Fibroblast of skin of left biceps (primary cell): ENCODE data around the gene PDCD1.

ENCODE experiments used
- DNase-seq, 2 experiments: peaks; one replicate each; pipeline ENCODE4 v3.0.0-alpha.2; 2013; ENCODE audit warnings: low read depth in 2 of 2

The PDCD1 gene

GRCh38 chr2:241865957-241866789 is 7.5 kb upstream of the PDCD1 start:
- DNase-seq, result no peak

GRCh38 chr2:241865416-241865956 is 6.8 kb upstream of the PDCD1 start:
- DNase-seq, result no peak

- DNase-seq, result no peak
These were observed 6.1 kb upstream of the PDCD1 start for GRCh38 chr2:241864850-241865213.

GRCh38 chr2:241864168-241864849 is 5.6 kb upstream of the PDCD1 start:
- no peak for DNase-seq

- no peak for DNase-seq
These were observed 4.9 kb upstream of the PDCD1 start for GRCh38 chr2:241863536-241863954.

- no peak for DNase-seq
These were observed 4.3 kb upstream of the PDCD1 start for GRCh38 chr2:241862775-241863535.

GRCh38 chr2:241862093-241862492 is 3.4 kb upstream of the PDCD1 start:
- DNase-seq, result no peak

- no peak for DNase-seq
These were observed 2.6 kb upstream of the PDCD1 start for GRCh38 chr2:241861264-241861663.

GRCh38 chr2:241860184-241861078 is 1.7 kb upstream of the PDCD1 start:
- DNase-seq, result no peak

GRCh38 chr2:241859436-241860183 is 916 bp upstream of the PDCD1 start:
- DNase-seq, result no peak

GRCh38 chr2:241859017-241859435 is 332 bp upstream of the PDCD1 start:
- no peak for DNase-seq

GRCh38 chr2:241857572-241858121 is 1.0 kb downstream of the PDCD1 start:
- DNase-seq, result no peak

GRCh38 chr2:241857041-241857541 is 1.6 kb downstream of the PDCD1 start:
- no peak for DNase-seq

GRCh38 chr2:241855888-241856422 is 2.7 kb downstream of the PDCD1 start:
- DNase-seq, result no peak

GRCh38 chr2:241855245-241855887 is 3.3 kb downstream of the PDCD1 start:
- DNase-seq, result no peak

- no peak for DNase-seq
These were observed 4.1 kb downstream of the PDCD1 start for GRCh38 chr2:241854342-241855244.

- DNase-seq, result no peak
These were observed 4.9 kb downstream of the PDCD1 start for GRCh38 chr2:241853651-241854341.
